DMS153 treated with DMSO at 0.1 percent for 48 hours (cell line): ENCODE results near the gene PDCD1.

ENCODE experiments used
- DNase-seq: peaks from one replicate; lab custom pipeline; 2025; ENCODE audit not compliant: unreplicated experiment; lab: John Stamatoyannopoulos, UW

Gene PDCD1

DNA sequence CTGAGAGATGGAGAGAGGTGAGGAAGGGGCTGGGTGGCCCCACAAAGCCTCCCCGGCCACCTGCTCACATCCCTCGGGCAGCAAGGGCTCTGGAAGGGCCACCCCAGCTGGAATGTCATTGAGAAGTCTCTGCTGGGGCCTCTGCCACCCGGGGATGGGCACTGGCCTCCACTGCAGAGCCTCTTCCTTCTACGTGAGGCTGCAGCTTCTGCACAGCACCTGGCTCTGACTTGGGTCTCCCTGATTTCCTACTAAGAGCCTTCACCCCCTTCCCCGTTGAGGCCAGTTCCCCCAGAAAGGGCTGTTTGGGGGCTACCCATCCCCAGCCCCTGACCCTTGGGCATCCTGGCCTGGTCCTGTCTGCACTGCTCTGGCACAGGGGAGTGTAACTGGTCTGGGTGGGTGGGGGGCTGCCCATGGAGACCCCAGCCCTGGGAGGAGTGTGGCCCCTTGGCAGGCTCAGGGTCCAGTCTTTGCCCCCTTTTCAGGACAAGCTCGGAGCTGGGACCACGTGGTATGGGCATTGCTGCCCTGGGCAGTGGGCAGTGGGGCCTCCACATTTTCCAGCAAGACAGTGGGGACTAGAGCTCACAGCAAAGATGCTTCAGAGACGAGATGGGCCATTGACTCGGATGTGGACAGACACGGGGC is 5.6 kb downstream of the PDCD1 start:
- no peak for DNase-seq

DNA sequence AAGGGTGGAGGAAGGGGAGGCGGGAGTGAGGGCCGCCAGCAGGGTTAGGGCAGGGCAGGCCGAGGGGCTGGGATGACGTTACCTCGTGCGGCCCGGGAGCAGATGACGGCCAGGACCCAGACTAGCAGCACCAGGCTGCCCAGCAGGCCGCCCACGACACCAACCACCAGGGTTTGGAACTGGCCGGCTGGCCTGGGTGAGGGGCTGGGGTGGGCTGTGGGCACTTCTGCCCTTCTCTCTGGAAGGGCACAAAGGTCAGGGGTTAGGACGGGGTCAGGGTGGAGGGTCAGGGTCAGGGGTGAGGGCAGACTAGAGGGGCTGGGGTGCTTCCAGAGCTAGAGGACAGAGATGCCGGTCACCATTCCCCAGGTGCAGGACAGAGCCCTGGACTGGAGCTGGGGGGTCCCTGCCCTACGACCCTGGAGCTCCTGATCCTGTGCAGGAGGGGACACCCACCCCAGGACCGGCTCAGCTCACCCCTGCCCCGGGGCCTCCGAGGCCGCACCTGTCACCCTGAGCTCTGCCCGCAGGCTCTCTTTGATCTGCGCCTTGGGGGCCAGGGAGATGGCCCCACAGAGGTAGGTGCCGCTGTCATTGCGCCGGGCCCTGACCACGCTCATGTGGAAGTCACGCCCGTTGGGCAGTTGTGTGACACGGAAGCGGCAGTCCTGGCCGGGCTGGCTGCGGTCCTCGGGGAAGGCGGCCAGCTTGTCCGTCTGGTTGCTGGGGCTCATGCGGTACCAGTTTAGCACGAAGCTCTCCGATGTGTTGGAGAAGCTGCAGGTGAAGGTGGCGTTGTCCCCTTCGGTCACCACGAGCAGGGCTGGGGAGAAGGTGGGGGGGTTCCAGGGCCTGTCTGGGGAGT is 6.3 kb downstream of the PDCD1 start:
- DNase-seq = no peak

DNA sequence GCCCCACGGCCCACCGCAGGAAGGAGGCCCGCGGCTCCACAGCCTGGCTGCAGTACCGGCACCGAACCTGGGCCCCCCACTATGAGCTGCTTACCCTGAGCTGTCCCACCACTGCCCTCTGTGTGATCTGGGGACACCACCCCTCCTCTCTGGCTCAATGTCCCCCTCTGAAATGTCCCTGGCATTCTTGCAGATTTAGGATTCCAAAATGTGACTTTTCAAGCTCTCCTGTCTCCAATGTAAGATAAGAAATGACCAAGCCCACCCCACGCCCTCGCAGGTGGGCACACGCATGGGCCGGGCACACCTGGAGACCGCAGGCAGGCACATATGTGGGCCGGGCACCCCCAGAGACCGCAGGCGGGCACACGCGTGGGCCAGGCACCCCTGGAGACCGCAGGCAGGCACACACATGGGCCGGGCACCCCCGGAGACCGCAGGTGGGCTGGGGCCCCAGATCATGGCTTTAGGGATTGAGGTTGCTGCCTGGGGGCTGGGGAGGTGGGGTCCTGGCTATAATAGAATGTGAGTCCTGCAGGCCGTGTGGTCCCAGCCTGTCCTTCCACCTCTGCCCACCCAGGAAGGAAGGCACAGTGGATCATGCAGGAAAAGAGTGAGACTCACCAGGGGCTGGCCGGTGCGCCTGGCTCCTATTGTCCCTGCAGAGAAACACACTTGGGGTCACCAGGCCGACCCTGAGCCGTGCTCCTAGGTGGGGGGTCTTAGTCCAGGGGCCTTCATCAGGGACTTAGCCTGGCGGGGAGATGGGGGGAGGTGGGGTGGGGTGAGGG is 7.2 kb downstream of the PDCD1 start:
- DNase-seq = no peak

GRCh38 chr2:241850544-241851324 is 8.0 kb downstream of the PDCD1 start:
- no peak for DNase-seq

DNA sequence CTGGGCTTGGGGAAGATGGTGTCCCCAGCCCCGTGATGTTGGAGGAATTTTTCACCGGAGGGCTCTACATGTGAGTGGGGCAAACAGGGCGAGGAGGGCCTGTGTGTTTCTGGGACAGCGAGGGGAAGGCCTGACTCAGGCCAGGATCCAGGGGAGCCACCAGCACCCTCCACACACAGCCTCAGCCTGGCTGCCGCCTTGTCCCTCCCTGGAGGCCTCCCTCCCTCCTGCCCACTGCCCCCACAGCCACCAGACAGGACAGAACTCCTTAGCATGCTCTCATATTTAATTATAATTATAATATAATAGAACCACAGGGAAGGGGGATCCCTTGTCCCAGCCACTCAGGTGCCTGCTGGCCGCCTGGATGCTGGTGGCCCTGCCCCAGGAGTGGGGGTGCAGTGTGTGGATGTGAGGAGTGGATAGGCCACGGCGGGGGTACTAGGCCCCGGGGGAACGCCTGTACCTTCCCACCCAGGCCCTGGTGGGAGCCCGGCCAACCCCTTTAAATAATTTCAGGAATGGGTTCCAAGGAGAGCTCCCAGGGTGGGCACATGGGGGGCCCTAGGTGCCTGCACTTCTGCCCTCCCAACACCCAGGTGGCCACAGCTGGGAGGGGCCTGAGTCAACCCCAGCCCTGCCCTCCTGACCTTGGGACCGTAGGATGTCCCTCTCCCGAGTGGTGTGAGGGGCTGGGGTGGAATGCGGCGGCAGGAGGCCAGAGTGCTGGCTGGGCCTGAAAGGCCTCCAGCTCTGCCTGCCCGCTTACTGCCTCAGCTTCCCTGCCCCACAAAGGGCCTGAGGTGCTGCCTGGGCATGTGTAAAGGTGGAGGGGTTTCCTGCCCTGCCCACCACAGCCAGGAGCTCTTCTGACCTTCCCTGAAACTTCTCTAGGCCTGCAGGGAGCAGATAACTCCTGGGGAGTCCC is 8.8 kb downstream of the PDCD1 start:
- no peak for DNase-seq

- no peak for DNase-seq
Observed at GRCh38 chr2:241848761-241849615, 9.7 kb downstream of the PDCD1 start.

DNA sequence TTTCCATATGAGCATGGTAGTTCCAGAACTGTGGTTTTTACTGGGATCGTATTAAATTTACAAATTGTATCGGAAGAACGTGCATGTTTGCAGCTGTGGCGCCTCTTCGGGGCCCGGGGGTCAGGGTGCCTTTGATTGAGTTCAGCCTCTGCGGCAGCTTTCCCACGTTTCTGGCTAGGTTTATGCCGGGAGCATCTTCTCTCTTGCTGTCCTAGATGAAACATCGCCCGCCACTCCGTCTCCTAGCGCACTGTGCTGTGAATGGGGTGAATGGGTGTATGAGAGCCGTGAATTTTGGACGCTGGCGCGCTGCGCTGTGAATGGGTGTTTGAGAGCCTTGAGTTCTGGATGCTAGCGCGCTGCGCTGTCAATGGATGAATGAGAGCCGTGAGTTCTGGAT is 12.3 kb downstream of the PDCD1 start:
- no peak for DNase-seq

DNA sequence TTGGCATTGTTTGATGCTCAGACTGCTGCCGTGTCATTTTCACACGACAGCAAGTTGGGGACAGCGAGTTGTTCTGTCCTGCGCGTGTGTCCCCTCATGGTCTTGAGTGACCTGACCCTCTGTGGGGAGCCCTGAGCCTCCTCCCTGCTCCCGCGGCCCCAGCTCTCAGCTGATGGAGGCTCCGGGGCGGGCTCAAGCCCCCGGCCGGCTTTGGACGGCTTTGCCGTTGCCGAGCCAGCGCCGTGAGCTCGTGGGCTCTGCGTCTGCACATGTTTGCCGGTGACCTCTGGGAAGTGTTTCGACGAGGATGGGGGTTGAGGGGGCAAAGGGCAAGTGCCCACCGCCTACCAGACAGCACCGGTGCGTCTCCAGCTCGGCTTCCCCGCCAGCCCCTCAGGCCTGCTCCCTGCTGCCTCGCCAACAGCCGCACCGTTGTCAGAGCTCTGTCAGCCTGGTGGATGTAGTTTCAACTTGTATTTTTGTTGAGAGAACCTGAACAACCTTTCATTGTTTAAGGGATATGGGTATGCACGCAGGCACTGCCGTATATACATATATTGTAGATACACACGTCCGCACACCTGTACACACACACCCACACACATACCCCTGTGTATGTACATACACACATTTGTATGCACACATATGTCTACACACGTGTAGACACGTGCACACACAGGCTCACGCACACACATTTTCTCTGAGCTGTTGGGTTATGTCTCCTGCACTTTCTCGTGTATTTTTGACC is 13.7 kb downstream of the PDCD1 start:
- DNase-seq = no peak

DNA sequence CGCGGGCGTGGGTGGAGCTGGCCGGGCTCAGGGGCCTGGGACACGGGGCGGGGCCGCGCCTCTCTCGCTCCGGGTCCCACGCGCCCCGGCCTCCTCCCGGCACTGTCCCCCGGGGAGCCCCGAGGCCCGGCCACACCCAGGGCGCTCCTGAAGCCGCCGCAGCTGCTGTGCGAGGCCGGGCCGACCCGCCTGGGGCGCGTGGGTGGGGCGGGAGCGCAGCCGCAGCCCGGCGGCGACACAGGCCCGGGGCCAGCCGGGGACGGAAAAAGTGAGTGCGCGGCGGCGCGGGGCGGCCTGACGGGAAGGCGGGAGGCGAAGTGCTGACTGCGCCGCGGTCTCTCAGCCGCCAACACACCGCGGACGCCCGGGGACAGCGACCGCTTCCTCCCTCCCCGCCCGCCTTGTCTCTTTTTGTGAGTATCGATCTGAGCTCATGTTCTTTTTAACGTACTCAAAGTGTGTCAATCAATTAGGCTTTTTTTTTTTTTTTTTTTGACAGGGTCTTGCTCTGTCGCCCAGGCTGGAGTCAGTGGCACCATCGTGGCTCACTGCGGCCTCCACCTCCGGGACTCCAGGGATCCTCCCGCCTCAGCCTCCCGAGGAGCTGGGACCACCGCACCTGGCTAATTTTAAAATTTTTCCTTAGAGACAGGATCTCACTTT is 14.5 kb downstream of the PDCD1 start:
- peak; percentile 29 for DNase-seq

DNA sequence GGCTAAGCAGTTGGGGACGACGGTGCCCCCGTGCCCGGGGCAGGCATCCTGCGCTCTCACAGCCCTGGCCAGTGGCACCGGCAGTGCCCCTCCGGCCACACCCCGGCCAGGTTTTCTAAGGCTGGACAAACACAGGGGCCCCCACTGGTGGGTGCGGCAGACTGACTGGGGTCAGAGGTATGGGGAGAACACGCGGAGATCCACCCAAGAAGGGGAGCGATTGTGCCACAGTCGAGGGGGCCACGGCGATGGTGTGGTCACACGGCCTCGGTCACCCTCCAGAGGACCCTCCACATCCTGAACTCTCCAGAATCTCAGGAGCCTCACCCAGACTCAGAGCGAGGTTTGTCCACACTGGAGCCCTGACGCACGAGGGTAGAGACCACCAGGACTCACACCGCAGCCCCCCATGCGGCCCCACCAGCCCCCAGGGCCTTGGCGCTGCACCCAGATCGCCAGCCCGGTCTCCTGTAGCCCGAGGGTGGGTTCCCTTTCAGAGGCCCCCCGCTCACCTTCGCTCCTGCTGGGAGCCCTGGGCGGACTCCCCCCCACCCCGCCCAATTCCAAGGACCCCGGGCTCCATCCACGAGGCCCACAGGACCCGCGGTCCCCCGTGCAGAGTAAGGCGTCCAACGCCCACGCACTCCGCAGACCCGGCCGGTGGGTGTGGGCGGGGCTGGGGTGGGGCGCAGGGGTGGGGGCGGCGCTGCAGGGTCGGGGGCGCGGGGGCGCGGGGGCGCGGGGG is 15.2 kb downstream of the PDCD1 start:
- no peak for DNase-seq

DNA sequence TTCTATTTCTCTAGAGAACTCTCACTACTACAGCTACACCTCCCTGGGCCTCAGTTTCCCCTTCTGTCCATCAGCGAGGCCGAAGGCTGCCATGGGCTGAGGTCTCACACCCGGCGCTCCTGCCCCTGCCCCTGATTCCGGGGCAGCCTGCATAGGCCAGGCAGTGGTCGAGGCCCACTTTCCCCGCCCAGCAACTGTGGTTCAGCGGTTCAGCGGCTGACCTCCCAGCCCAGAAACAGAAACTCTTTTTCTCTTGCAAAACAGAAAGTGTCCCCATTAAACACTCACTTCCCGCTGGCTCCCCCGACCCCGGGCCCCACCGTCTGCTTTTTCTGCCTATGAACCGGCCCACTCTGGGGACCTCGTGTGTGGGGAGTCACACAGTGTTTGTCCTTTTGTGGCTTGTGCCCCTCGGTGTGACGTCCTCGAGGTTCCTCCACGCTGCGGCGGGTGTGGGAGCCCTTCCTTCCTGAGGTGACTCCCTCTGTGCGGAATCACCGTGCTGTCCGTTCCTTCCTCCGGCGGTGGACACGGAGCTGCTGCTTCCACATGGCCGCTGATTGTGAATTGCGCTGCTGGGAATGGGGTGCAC is 16.0 kb downstream of the PDCD1 start:
- no peak for DNase-seq

DNA sequence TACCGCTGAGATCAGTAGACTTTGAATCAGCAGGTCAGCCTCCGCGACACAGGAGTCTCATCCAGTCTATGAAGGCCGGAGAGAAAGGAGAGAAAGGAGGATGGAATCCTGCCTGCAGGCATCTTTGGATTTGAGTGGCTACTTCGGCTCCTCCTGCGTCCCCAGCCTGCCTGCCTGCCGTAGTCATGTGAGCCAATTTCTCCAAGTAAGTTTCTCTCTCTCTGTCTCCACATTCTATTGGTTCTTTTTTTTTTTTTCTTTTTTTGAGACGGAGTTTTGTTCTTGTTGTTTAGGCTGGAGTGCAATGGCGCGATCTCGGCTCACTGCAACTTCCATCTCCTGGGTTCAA is 16.7 kb downstream of the PDCD1 start:
- no peak for DNase-seq

GRCh38 chr2:241841181-241842066 is 17.3 kb downstream of the PDCD1 start:
- no peak for DNase-seq

- DNase-seq = no peak
Observed at GRCh38 chr2:241837197-241837965, 21.3 kb downstream of the PDCD1 start.

DNA sequence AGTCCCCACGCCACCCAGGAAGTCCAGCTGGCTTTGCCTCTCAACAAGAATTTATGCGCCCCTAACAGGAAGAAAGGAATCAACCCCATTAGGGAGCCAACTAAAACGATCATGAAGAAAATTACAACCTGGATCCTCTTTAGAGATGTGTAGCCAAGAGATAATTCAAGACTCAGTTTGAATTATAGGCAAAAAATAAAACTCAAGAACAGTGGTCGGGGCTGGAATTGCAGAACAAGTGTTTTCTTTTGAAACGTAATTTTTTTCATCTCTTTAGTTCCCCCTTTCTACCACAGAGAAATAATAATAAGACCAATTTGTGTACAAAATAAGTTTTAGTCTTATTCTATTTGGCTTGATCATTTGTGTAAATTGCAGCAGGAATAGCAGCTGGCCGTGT is 22.4 kb downstream of the PDCD1 start:
- no peak for DNase-seq
